ENCODE data around the gene PRKG1.

DNA sequence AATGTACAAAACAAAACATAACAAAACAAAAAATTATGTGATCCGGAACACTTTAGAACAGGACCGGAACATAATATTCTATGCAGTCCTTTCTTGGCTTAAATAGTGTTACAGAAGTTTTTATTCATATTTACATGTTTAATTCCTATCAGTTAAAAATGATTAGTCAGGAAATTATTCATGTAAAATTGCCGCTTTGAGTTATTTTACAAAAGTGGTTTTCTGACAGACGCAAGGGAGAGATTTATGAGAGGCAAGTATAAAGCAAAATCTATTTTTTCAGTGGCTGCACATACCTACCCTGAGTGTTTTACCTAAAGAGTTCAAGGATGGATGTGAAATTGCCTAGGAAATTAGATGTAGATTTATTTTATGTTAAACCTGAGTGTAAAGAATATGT lies 1009.1 kb downstream of the PRKG1 start:
- no peak for TF ChIP-seq POLR2A (IDR thresholded peaks at IDR 0.05; ENCODE audit: low read depth)
- TF ChIP-seq, protein P1, sequence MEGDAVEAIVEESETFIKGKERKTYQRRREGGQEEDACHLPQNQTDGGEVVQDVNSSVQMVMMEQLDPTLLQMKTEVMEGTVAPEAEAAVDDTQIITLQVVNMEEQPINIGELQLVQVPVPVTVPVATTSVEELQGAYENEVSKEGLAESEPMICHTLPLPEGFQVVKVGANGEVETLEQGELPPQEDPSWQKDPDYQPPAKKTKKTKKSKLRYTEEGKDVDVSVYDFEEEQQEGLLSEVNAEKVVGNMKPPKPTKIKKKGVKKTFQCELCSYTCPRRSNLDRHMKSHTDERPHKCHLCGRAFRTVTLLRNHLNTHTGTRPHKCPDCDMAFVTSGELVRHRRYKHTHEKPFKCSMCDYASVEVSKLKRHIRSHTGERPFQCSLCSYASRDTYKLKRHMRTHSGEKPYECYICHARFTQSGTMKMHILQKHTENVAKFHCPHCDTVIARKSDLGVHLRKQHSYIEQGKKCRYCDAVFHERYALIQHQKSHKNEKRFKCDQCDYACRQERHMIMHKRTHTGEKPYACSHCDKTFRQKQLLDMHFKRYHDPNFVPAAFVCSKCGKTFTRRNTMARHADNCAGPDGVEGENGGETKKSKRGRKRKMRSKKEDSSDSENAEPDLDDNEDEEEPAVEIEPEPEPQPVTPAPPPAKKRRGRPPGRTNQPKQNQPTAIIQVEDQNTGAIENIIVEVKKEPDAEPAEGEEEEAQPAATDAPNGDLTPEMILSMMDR (IDR thresholded peaks at IDR 0.05): no peak
- TF ChIP-seq POLR2AphosphoS5 (IDR thresholded peaks at IDR 0.05): no peak

Data from esophagus muscularis mucosa (tissue), 3 donors.